Measurements from ENCODE around the gene PIP5K1C.
"Not testable (repeated sequence)": the region's sequence is repeated elsewhere in the genome, so short reads cannot be mapped to it uniquely, and the experiment has no call there.

PIP5K1C gene

GRCh38 chr19:3643674-3644313 is 56.5 kb downstream of the PIP5K1C start:
- no peak for DNase-seq

GRCh38 chr19:3642987-3643673 is 57.1 kb downstream of the PIP5K1C start:
- DNase-seq, result no peak

- no peak for DNase-seq
These were observed 58.0 kb downstream of the PIP5K1C start for GRCh38 chr19:3642296-3642695.

- DNase-seq, result no peak
These were observed 58.6 kb downstream of the PIP5K1C start for GRCh38 chr19:3641515-3642269.

GRCh38 chr19:3639479-3639878 is 60.8 kb downstream of the PIP5K1C start:
- no peak for DNase-seq

- DNase-seq, result no peak
These were observed 61.8 kb downstream of the PIP5K1C start for GRCh38 chr19:3638208-3639193.

GRCh38 chr19:3637621-3638020 is 62.6 kb downstream of the PIP5K1C start:
- no peak for DNase-seq

GRCh38 chr19:3636962-3637361 is 63.3 kb downstream of the PIP5K1C start:
- DNase-seq, result no peak

GRCh38 chr19:3636506-3636905 is 63.8 kb downstream of the PIP5K1C start:
- no peak for DNase-seq

GRCh38 chr19:3634496-3635045 is 65.7 kb downstream of the PIP5K1C start:
- DNase-seq, result no peak

GRCh38 chr19:3633559-3633988 is 66.7 kb downstream of the PIP5K1C start:
- no peak for DNase-seq

GRCh38 chr19:3632739-3633558 is 67.3 kb downstream of the PIP5K1C start:
- no peak for DNase-seq

- DNase-seq, result no peak
These were observed 68.2 kb downstream of the PIP5K1C start for GRCh38 chr19:3632098-3632497.

GRCh38 chr19:3631053-3631861 is 69.0 kb downstream of the PIP5K1C start:
- DNase-seq, result no peak

GRCh38 chr19:3628766-3629165 is 71.5 kb downstream of the PIP5K1C start:
- DNase-seq, result not testable (repeated sequence)

- DNase-seq, result no peak
These were observed 72.9 kb downstream of the PIP5K1C start for GRCh38 chr19:3627351-3627723.

GRCh38 chr19:3626473-3627350 is 73.6 kb downstream of the PIP5K1C start, which contains the start of gene CACTIN:
Gene CACTIN, minus strand, starts transcription at chr19:3626790. Its CDS starts 28 bp downstream, at chr19:3626762.
- DNase-seq, result peak; percentile 100

GRCh38 chr19:3625996-3626472 is 74.2 kb downstream of the PIP5K1C start:
- no peak for DNase-seq

- DNase-seq, result no peak
These were observed 76.6 kb downstream of the PIP5K1C start for GRCh38 chr19:3623716-3624115.
